A549 (cell line): ENCODE measurements around the gene GMPR2. TPM values are rescaled to one million over a fixed set of nuclear protein-coding genes. Genes with fewer than 3 reads are reported as not detected.
A peak's percentile ranks its signal among the peaks of the same experiment; 100 is the strongest.

Experiments used
- ATAC-seq, 2 experiments: fragments of 200-7000 bp in 1 of 2; fragments of >200 bp in 1 of 2; cut with Nextera tagmentation in 1 of 2; cut with Tn5 transposase in 1 of 2; 3 replicates each; pipeline versions ENCODE4 v1.8.0 to v1.9.1; 2018 to 2020; ENCODE audit warnings: mild to moderate bottlenecking in 1 of 2, moderate library complexity in 1 of 2
- CTCF ChIA-PET: fragments of 300-600 bp; sonication (Branson Sonifier 250); formaldehyde crosslinking; extraction: SDS; loops from one replicate; lab custom pipeline; 2021; ENCODE audit warnings: antibody characterized with exemption, inconsistent platforms; lab: Yijun Ruan, JAX
- POLR2A ChIA-PET: fragments of 350-600 bp; formaldehyde crosslinking; extraction: SDS; loops from one replicate; lab custom pipeline; 2021; ENCODE audit warnings: antibody characterized with exemption, inconsistent platforms; lab: Yijun Ruan, JAX
- DNase-seq, 2 experiments: peaks; one replicate each; pipeline versions ENCODE4 v3.0.0 to v3.0.0-alpha.2; 2011 to 2016; ENCODE audit warnings: low read depth in 1 of 2, low spot score in 1 of 2
- FAIRE-seq: peaks from 2 replicates; lab custom pipeline; 2011; peaks lifted over from hg19 to GRCh38; lab: Jason Lieb, UNC
- H3K27ac ChIP-seq, 2 experiments: fragments of >200 bp; sonication (Bioruptor Twin); formaldehyde crosslinking; 3 replicates each; pipeline ENCODE4 v1.5.1; 2016 to 2017
- H3K4me1 ChIP-seq: fragments of >200 bp; sonication (Bioruptor Twin); formaldehyde crosslinking; 3 replicates; pipeline ENCODE4 v1.6.1; 2016
- H3K4me2 ChIP-seq: fragments of >200 bp; sonication (Bioruptor Twin); formaldehyde crosslinking; 3 replicates; pipeline ENCODE4 v1.6.1; 2016
- H3K4me3 ChIP-seq: fragments of >200 bp; sonication (Bioruptor Twin); formaldehyde crosslinking; 3 replicates; pipeline ENCODE4 v1.5.1; 2016
- H3K9me3 ChIP-seq: fragments of >200 bp; sonication (Bioruptor Twin); formaldehyde crosslinking; 3 replicates; pipeline ENCODE4 v1.6.1; 2016
- BHLHE40 ChIP-seq: IDR thresholded peaks from 2 replicates; pipeline ENCODE4 v1.6.1; 2012; ENCODE audit warnings: low read depth, low read length, inconsistent platforms
- CBX2 ChIP-seq: fragments of 200-600 bp; sonication (generic); IDR thresholded peaks from 2 replicates; pipeline ENCODE4 v1.6.1; 2016; ENCODE audit warnings: low read depth, mild to moderate bottlenecking, borderline replicate concordance
- CBX8 ChIP-seq: fragments of 200-600 bp; sonication (generic); IDR thresholded peaks from 2 replicates; pipeline ENCODE4 v1.6.1; 2016
- CEBPB ChIP-seq, 2 experiments: fragments of >200 bp in 1 of 2; sonication (Bioruptor Twin) in 1 of 2; formaldehyde crosslinking in 1 of 2; IDR thresholded peaks; 2 replicates each; pipeline ENCODE4 v1.6.1; 2012 to 2016
- CHD2 ChIP-seq: fragments of 150-350 bp; IDR thresholded peaks from 2 replicates; pipeline ENCODE4 v1.6.1; 2014; ENCODE audit warnings: low read length; ENCODE audit not compliant: partially characterized antibody
- CTCF ChIP-seq: fragments of >200 bp; sonication (Bioruptor Twin); formaldehyde crosslinking; IDR thresholded peaks from 3 replicates; pipeline ENCODE4 v1.5.1; 2016
- EHMT2 ChIP-seq: fragments of 200-600 bp; sonication (generic); IDR thresholded peaks from 2 replicates; pipeline ENCODE4 v1.6.1; 2016; ENCODE audit warnings: antibody characterized with exemption, low read depth, mild to moderate bottlenecking, moderate library complexity
- EP300 ChIP-seq, 2 experiments: fragments of >200 bp; sonication (Bioruptor Twin); formaldehyde crosslinking; IDR thresholded peaks; 2 replicates in 1 of 2; 3 replicates in 1 of 2; pipeline ENCODE4 v1.6.1; 2016 to 2017
- FOSL2 ChIP-seq, 2 experiments: fragments of 450-650 bp in 1 of 2; fragments of >200 bp in 1 of 2; sonication (Bioruptor Twin) in 1 of 2; formaldehyde crosslinking; IDR thresholded peaks; 2 replicates each; pipeline versions ENCODE4 v1.5.0 to v1.6.1; 2016 to 2020; ENCODE audit warnings: mild to moderate bottlenecking in 1 of 2, moderate library complexity in 1 of 2
- HDAC2 ChIP-seq: fragments of 200-600 bp; sonication (generic); IDR thresholded peaks from 2 replicates; pipeline ENCODE4 v1.6.1; 2016
- JUNB ChIP-seq: fragments of >200 bp; sonication (Bioruptor Twin); formaldehyde crosslinking; IDR thresholded peaks from 2 replicates; pipeline ENCODE4 v1.6.1; 2016
- KDM1A ChIP-seq: fragments of 200-600 bp; sonication (generic); IDR thresholded peaks from 2 replicates; pipeline ENCODE4 v1.6.1; 2016; ENCODE audit warnings: low read depth, mild to moderate bottlenecking
- KDM5A ChIP-seq: fragments of 200-600 bp; sonication (generic); IDR thresholded peaks from 2 replicates; pipeline ENCODE4 v1.6.1; 2016; ENCODE audit warnings: antibody characterized with exemption, mild to moderate bottlenecking
- MAFK ChIP-seq: fragments of 450-650 bp; IDR thresholded peaks from 2 replicates; pipeline ENCODE4 v1.6.1; 2014; ENCODE audit not compliant: partially characterized antibody
- MYC ChIP-seq: IDR thresholded peaks from 2 replicates; pipeline ENCODE4 v1.6.1; 2012; ENCODE audit warnings: mild to moderate bottlenecking, inconsistent platforms, low read length, improper control_type of control experiment, borderline replicate concordance
- NFE2L2 ChIP-seq: fragments of 150-350 bp; conservative IDR thresholded peaks from 2 replicates; pipeline ENCODE4 v1.6.1; 2014; ENCODE audit warnings: low read length
- PHF8 ChIP-seq: fragments of 200-600 bp; sonication (generic); IDR thresholded peaks from 2 replicates; pipeline ENCODE4 v1.6.1; 2016; ENCODE audit warnings: low read depth, mild to moderate bottlenecking, antibody characterized with exemption, moderate library complexity, borderline replicate concordance
- POLR2AphosphoS2 ChIP-seq: conservative IDR thresholded peaks from 2 replicates; pipeline ENCODE4 v1.6.1; 2012; ENCODE audit warnings: low read length, improper control_type of control experiment, inconsistent platforms
- RFX5 ChIP-seq: fragments of 450-650 bp; IDR thresholded peaks from 2 replicates; pipeline ENCODE4 v1.7.1; 2014; ENCODE audit warnings: antibody characterized with exemption, mild to moderate bottlenecking, moderate library complexity
- RNF2 ChIP-seq: fragments of 200-600 bp; sonication (generic); IDR thresholded peaks from 2 replicates; pipeline ENCODE4 v1.6.1; 2016; ENCODE audit warnings: low read depth, mild to moderate bottlenecking, antibody characterized with exemption, moderate library complexity, borderline replicate concordance
- SMC3 ChIP-seq: fragments of >200 bp; sonication (Bioruptor Twin); formaldehyde crosslinking; IDR thresholded peaks from 3 replicates; pipeline ENCODE4 v1.6.1; 2018; ENCODE audit warnings: inconsistent platforms
- SREBF2 ChIP-seq: fragments of 450-650 bp; IDR thresholded peaks from 2 replicates; pipeline ENCODE4 v1.6.1; 2014; ENCODE audit warnings: mild to moderate bottlenecking, moderate library complexity
- TFCP2L1 ChIP-seq: fragments of 250-450 bp; sonication (Bioruptor Pico); IDR thresholded peaks from 2 replicates; pipeline ENCODE4 v1.5.0; 2021; ENCODE audit warnings: mild to moderate bottlenecking
- ZSCAN20 ChIP-seq: fragments of 250-450 bp; sonication (Bioruptor Pico); IDR thresholded peaks from 2 replicates; pipeline ENCODE4 v1.8.0; 2022; ENCODE audit warnings: mild to moderate bottlenecking, moderate library complexity
- WGBS: methylation state at CpG from one replicate; pipeline ENCODE4 v1.1.6; 2017; ENCODE audit errors: missing lambda C conversion rate; 5-methylcytosine and 5-hydroxymethylcytosine counted together
- polyA plus RNA-seq, 4 experiments: library from polyadenylated mRNA; depleted of rRNA in 3 of 4; stranded (reverse); fragments of >200 nt; fragmentation: RNase III in 1 of 4; extraction: RNeasy Plus Mini Kit Qiagen cat#74134 plus additional on column Dnase treatment in 1 of 4; gene quantifications; 2 replicates in 3 of 4; 3 replicates in 1 of 4; pipeline ENCODE4 v1.2.3, GENCODE V29; 2011 to 2017
- TF ChIP-seq, protein P1 (sequence below): IDR thresholded peaks from 2 replicates; pipeline ENCODE4 v1.6.1; 2012
- TF ChIP-seq, protein P2 (sequence below): IDR thresholded peaks from 2 replicates; pipeline ENCODE4 v1.6.1; 2012; ENCODE audit warnings: low read depth, borderline replicate concordance

Gene GMPR2
- polyA plus RNA-seq, 2 of the 4 experiments (the other 2 are of a cell fraction) = 70.0 to 91.7 TPM

DNA sequence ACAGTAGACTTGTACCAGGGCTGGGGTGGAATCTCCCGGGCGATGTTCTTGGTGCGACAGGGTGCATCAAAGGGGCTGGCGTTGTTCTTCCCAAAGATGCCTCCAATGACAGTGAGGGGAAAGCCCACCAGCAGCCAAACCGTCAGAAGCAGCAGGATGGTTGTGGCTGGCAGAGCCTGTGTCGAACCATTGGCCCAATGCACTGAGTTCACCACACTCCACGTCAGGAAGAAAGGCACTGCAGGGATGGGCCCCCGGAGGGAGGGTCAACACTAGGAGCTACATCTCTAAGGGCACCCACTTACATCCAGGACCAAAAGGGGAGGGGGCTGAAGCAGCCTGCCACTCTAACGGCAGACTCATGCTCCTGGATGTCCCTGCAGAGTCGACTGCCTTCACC is 42.3 kb upstream of the GMPR2 start:
- H3K4me2 ChIP-seq = no peak overlapping the region
- no peak overlapping the region for H3K27ac ChIP-seq
- TF ChIP-seq MYC = no peak
- no peak for TF ChIP-seq PHF8
- no peak for TF ChIP-seq CBX8
- TF ChIP-seq CHD2 = no peak
- ATAC-seq (no peak), FAIRE-seq (no peak), DNase-seq (no peak)
- no peak overlapping the region for H3K4me3 ChIP-seq
- WGBS = 90% methylated on average over 10 of the region's 10 CpGs
- no peaks in the 10 kb centered on the region for H3K9me3 ChIP-seq
- POLR2A ChIA-PET = no interaction called here
- CTCF ChIA-PET = no interaction called here
- H3K4me1 ChIP-seq = peaks cover 25% of the 10 kb centered on the region

- Histone ChIP-seq H3K4me2 (no peak overlapping the region), H3K9me3 (no peaks in the 10 kb centered on the region), H3K4me1 (peaks cover 21% of the 10 kb centered on the region), H3K27ac (no peak overlapping the region), H3K4me3 (no peak overlapping the region)
- ChIA-PET CTCF (interaction anchor here (0.8 to 1.4 kb wide), 2 partner anchors 45 to 239 kb away, joined by 3 read pairs; no protein-coding TSS in a partner anchor), POLR2A (no interaction called here)
- FAIRE-seq = no peak
- TF ChIP-seq TFCP2L1 (CRISPR knock-in tag) (no peak), CBX2 (no peak), CEBPB (IDR thresholded peaks at IDR 0.05) (no peak), CBX8 (no peak), EP300 (IDR thresholded peaks at IDR 0.05) (no peak), SMC3 (no peak), KDM5A (no peak), FOSL2 (IDR thresholded peaks at IDR 0.05) (no peak), FOSL2 (CRISPR knock-in tag; IDR thresholded peaks at IDR 0.05) (no peak), BHLHE40 (no peak)
- TF ChIP-seq, protein P1, sequence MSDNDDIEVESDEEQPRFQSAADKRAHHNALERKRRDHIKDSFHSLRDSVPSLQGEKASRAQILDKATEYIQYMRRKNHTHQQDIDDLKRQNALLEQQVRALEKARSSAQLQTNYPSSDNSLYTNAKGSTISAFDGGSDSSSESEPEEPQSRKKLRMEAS = no peak
- ATAC-seq = no peak
- 91% methylated on average over 14 of the region's 15 CpGs for WGBS
- no peak for DNase-seq
These were observed 39.8 kb upstream of the GMPR2 start for GRCh38 chr14:24192933-24193332.

GRCh38 chr14:24194186-24194872 is 38.4 kb upstream of the GMPR2 start:
- Histone ChIP-seq H3K4me1 (peaks cover 17% of the 10 kb centered on the region), H3K27ac (peak overlapping the region; percentile 88 to 98), H3K9me3 (no peaks in the 10 kb centered on the region), H3K4me3 (peak overlapping the region; percentile 62), H3K4me2 (peak overlapping the region; percentile 77)
- FAIRE-seq = no peak
- 92% methylated on average over 7 of the region's 7 CpGs for WGBS
- TF ChIP-seq MAFK = no peak
- no peak for TF ChIP-seq HDAC2
- TF ChIP-seq CEBPB (IDR thresholded peaks at IDR 0.05) = no peak
- CTCF ChIA-PET = interaction anchor here (1.4 to 1.9 kb wide), 3 partner anchors 33 to 237 kb away, joined by 3 to 9 read pairs (median 5); partner anchors contain the start of gene IRF9
- POLR2A ChIA-PET = interaction anchor here (1.8 kb wide), 1 partner anchor 47 kb away, joined by 7 read pairs; the partner anchor contains the start of gene RNF31
- no peak for DNase-seq
- ATAC-seq = no peak

DNA sequence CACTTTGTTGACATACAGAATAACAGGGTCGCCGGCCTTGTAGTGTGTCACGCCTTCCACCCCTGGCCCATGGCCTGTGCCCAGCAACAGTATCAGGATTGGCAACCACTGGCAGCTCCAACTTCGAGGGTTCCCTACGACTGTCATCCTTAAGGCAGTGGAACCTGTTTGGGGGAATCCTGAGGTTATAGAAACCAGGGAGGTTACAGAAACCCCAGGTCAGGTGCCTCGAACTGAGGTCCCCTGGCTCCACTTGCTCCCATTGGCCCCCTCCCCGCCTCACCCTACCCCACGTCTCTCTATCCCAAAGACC is 37.9 kb upstream of the GMPR2 start:
- no peak for FAIRE-seq
- CTCF ChIA-PET = interaction anchor here (1.2 to 1.9 kb wide), 5 partner anchors 10 to 102 kb away, joined by 4 to 9 read pairs (median 5); partner anchors contain the start of genes IRF9 and MDP1
- DNase-seq = peak in 1 of 2 experiments; percentile 21
- Histone ChIP-seq H3K27ac (peak overlapping the region; percentile 88 to 98), H3K9me3 (no peaks in the 10 kb centered on the region), H3K4me3 (peak overlapping the region; percentile 62), H3K4me1 (peaks cover 14% of the 10 kb centered on the region; the same call in 2 of the 3 replicates)
- WGBS = 49% methylated on average over 8 of the region's 8 CpGs
- TF ChIP-seq, protein P2, sequence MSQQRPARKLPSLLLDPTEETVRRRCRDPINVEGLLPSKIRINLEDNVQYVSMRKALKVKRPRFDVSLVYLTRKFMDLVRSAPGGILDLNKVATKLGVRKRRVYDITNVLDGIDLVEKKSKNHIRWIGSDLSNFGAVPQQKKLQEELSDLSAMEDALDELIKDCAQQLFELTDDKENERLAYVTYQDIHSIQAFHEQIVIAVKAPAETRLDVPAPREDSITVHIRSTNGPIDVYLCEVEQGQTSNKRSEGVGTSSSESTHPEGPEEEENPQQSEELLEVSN = no peak
- TF ChIP-seq KDM1A = no peak
- TF ChIP-seq JUNB = no peak
- no peak for TF ChIP-seq RFX5
- no peak for TF ChIP-seq RNF2
- no peak for TF ChIP-seq SREBF2
- no peak for TF ChIP-seq EHMT2
- no peak for TF ChIP-seq ZSCAN20 (CRISPR knock-in tag)
- TF ChIP-seq CHD2 = no peak
- no peak for TF ChIP-seq POLR2AphosphoS2
- TF ChIP-seq NFE2L2 = no peak
- TF ChIP-seq CTCF = no peak
- no peak for TF ChIP-seq HDAC2
- TF ChIP-seq, all 56 proteins: peak for 0
- H3K4me2 ChIP-seq = peak overlapping the region; percentile 77
- POLR2A ChIA-PET = interaction anchor here (1.5 to 1.9 kb wide), 4 partner anchors 10 to 48 kb away, joined by 6 to 36 read pairs (median 12); partner anchors contain the start of genes CHMP4A, MDP1, RNF31 and TINF2
- no peak; a peak in 1 of 6 replicates for ATAC-seq
